Effector memory CD8-positive, alpha-beta T cell (primary cell): ENCODE data around the gene DSG4.

Experiments used
- ATAC-seq: fragments of 150-1000 bp; cut with Tn5 transposase; replicated peaks from 2 replicates; pipeline ENCODE4 v1.10.0; 2021; ENCODE audit warnings: mild to moderate bottlenecking, moderate library complexity
- DNase-seq, 3 experiments: peaks; one replicate each; pipeline ENCODE4 v3.0.0; 2021
- H3K27ac Mint-ChIP-seq, 2 donors: one replicate each; pipeline ENCODE4 v1.8.0; 2022; ENCODE audit warnings: mild to moderate bottlenecking in 2 of 2, mixed read lengths in 2 of 2, moderate library complexity in 2 of 2
- H3K27me3 Mint-ChIP-seq, 2 donors: one replicate each; pipeline ENCODE4 v1.8.0; 2022; ENCODE audit warnings: mixed read lengths in 2 of 2
- H3K36me3 Mint-ChIP-seq: one replicate; pipeline ENCODE4 v1.8.0; 2022; ENCODE audit warnings: mild to moderate bottlenecking, moderate library complexity, mixed read lengths; ENCODE audit not compliant: insufficient read depth
- H3K4me1 Mint-ChIP-seq, 2 donors: one replicate each; pipeline ENCODE4 v1.8.0; 2022; ENCODE audit warnings: low read depth in 2 of 2, mixed read lengths in 2 of 2
- H3K4me3 Mint-ChIP-seq, 2 donors: one replicate each; pipeline ENCODE4 v1.8.0; 2022; ENCODE audit warnings: mild to moderate bottlenecking in 2 of 2, mixed read lengths in 2 of 2, moderate library complexity in 2 of 2
- H3K9me3 Mint-ChIP-seq, 2 donors: one replicate each; pipeline ENCODE4 v1.8.0; 2022; ENCODE audit warnings: mixed read lengths in 2 of 2

The DSG4 gene

DNA sequence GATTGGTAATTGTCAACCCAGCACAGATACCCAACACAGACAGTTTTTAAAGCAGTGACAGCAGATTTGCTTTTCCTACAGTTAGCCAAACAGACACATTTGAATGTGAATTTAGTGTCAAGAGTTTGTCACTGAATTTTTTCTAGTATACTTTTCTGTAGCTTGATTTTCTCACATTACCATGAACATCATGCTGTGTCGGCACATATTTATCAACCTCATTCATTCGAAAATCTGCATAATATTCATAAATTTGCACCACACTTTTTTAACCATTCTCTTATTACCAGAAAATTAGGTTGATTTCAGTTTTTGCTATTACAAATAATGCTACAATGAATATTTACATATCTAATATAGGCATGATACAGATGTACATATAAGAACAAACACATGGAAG is 43.9 kb downstream of the DSG4 start:
- Mint-ChIP-seq H3K36me3 (no peaks in the 10 kb centered on the region), H3K27ac (no peak overlapping the region), H3K4me1 (no peaks in the 10 kb centered on the region), H3K27me3 (no peaks in the 10 kb centered on the region), H3K4me3 (no peak overlapping the region), H3K9me3 (peaks cover 0 to 7% of the 10 kb centered on the region in 2 donors)
- ATAC-seq (no peak), DNase-seq (no peak)

DNA sequence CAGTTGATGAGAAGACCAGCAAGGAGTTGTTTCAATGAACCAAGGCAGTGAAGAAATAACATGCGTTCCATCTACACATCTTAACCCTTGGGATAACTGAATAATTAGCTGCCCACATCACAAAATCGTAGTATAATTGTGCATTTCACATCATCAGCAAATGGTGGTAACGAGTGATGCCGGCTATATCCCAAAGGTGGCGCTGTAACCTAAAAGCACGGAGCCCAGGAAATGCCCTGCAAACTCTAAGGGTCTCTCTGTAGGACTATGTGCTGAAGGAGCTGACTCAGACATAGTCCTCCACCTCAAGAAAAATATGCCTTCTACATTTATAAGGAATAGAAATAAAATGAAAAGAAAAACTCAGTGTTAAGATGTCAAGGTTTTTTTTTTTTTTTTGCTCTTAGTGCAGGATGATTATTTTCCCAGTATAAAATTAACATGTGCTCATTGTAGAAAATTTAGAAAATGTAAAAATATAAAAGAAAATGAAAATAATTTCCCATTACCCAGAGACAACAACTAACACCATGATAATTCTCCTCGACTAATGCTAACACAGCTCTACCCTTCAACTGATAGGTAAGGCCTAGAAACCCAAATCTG is 47.9 kb downstream of the DSG4 start:
- ATAC-seq (no peak), DNase-seq (no peak)
- no peak overlapping the region for H3K4me3 Mint-ChIP-seq

DNA sequence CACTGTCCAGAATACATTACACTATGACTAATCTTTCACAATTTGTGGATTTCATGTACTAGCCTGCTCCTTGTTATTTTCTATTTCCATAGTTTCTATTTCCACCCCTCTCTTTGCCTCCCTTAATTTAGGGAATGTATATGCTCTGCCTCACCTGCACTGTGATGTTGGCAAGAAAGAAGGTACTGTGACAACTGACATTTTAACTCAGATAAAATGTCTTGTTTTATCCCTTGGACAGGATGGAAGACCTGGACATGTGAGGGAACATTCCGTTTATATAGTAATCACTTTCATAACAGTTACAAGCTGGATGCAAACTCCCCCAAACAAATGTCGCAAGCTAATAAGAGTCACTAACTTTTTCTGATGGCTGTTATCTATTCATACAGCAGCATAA is 49.4 kb downstream of the DSG4 start:
- Mint-ChIP-seq H3K4me3 (no peak overlapping the region), H3K4me1 (no peaks in the 10 kb centered on the region), H3K9me3 (peaks cover 4 to 12% of the 10 kb centered on the region in 2 donors), H3K27me3 (no peaks in the 10 kb centered on the region), H3K36me3 (no peaks in the 10 kb centered on the region), H3K27ac (no peak overlapping the region)
- ATAC-seq, result no peak
- no peak for DNase-seq

More for the DNA sequence above, 47.9 kb downstream of the DSG4 start:
- Mint-ChIP-seq H3K4me1 (no peaks in the 10 kb centered on the region), H3K27ac (no peak overlapping the region), H3K9me3 (peaks cover 4% of the 10 kb centered on the region in 2 donors), H3K36me3 (no peaks in the 10 kb centered on the region), H3K27me3 (no peaks in the 10 kb centered on the region)

DNA sequence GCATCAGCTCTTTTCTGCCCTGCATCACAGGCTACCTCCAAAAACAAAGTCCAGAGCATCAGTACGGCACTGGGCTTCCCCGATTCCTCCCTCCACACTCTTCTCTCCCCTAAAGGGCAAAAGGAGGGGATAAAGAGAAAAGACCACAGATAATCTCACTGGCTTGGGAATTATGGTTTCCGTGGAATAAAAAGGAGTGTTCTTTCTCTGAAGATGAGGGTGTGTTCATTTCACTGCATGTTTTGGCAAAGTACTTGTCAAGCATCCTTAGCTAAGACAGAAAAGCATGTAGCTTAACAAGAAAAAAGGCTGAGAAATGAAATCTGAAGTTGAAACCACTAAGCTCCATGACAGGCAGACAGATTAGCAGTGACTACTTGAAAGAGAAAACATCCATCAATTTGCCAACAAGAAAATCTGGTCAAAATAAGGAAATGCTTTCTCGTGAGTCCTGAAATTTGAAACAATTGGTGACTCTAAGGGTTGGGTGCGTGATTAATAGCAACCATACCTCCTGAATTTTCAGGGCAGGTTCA is 50.4 kb downstream of the DSG4 start:
- no peak for ATAC-seq

DNA sequence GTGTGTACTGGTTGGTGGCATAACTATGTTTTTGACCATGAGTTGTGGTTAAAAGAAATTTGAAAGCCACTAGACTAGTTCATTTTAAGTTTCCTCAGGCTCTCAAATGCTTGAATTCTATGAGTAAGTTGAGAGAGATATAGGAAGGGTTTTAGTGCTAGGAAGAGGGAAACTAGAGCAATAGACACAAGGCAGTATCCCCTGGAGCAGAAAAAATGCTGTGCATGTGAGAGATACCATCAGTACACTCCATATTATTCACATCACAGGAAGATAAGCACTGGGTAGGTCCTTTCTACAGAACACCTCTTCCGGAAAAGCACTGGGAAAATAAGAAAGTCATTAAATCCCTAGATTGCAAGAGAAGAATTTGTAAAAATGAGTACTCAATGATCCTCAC is 51.6 kb downstream of the DSG4 start:
- DNase-seq (no peak), ATAC-seq (no peak)
- no peak overlapping the region for H3K4me3 Mint-ChIP-seq
- H3K36me3 Mint-ChIP-seq, result no peaks in the 10 kb centered on the region
- no peaks in the 10 kb centered on the region for H3K4me1 Mint-ChIP-seq
- H3K9me3 Mint-ChIP-seq, result peaks cover 3 to 12% of the 10 kb centered on the region in 2 donors
- H3K27me3 Mint-ChIP-seq, result no peaks in the 10 kb centered on the region
- H3K27ac Mint-ChIP-seq, result no peak overlapping the region

More for the DNA sequence above, 50.4 kb downstream of the DSG4 start:
- no peaks in the 10 kb centered on the region for H3K4me1 Mint-ChIP-seq
- H3K27ac Mint-ChIP-seq, result no peak overlapping the region
- H3K36me3 Mint-ChIP-seq, result no peaks in the 10 kb centered on the region
- no peak for DNase-seq
- no peak overlapping the region for H3K4me3 Mint-ChIP-seq
- no peaks in the 10 kb centered on the region for H3K27me3 Mint-ChIP-seq
- peaks cover 4 to 12% of the 10 kb centered on the region in 2 donors for H3K9me3 Mint-ChIP-seq

DNA sequence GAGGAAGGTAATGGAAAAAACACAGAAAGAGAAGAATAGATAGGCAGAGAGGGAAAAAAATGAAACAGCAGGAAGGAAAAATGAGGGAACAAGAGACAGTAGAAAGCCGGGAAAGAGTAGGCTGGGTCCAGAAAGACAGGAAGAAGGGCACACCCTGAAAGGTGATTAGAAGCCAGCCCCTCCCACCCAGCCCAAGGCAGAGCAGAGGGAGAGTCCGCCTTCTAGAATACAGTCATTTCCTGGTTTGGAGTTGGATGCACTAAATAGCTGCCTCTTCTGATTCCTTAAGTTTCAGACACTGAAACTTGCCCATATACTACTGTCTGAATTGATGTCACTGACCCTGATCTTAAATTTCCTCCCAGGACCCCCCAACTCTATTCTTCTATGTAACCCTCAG is 53.0 kb downstream of the DSG4 start:
- no peaks in the 10 kb centered on the region for H3K36me3 Mint-ChIP-seq
- H3K27ac Mint-ChIP-seq, result peak overlapping the region in 1 of 2 donors; percentile 20
- no peaks in the 10 kb centered on the region for H3K4me1 Mint-ChIP-seq
- H3K27me3 Mint-ChIP-seq, result no peaks in the 10 kb centered on the region
- H3K4me3 Mint-ChIP-seq, result no peak overlapping the region
- DNase-seq (no peak), ATAC-seq (no peak)
- peaks cover 0 to 12% of the 10 kb centered on the region in 2 donors for H3K9me3 Mint-ChIP-seq

DNA sequence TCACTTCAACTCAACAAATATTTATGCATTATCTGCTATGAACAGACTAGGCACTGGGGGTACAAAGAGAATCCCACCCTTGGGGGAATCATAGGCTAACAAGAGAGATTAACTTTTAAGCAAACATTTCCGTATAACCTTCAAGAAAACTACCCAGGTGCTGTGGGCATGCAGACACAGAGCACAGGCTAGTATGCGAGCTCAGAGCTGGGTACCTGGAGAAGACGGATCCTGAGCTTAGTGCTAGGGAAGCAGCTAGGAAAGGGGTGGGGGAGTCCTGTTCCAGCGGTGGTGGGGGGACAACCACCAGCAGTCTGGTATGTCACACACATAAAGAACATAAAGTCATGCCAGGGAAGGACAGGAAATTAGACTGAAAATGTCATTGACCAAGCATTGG is 53.5 kb downstream of the DSG4 start:
- H3K9me3 Mint-ChIP-seq, result peaks cover 0 to 12% of the 10 kb centered on the region in 2 donors
- no peaks in the 10 kb centered on the region for H3K36me3 Mint-ChIP-seq
- H3K27ac Mint-ChIP-seq, result no peak overlapping the region
- no peaks in the 10 kb centered on the region for H3K27me3 Mint-ChIP-seq
- no peaks in the 10 kb centered on the region for H3K4me1 Mint-ChIP-seq
- ATAC-seq, result no peak
- H3K4me3 Mint-ChIP-seq, result no peak overlapping the region
- DNase-seq, result no peak

DNA sequence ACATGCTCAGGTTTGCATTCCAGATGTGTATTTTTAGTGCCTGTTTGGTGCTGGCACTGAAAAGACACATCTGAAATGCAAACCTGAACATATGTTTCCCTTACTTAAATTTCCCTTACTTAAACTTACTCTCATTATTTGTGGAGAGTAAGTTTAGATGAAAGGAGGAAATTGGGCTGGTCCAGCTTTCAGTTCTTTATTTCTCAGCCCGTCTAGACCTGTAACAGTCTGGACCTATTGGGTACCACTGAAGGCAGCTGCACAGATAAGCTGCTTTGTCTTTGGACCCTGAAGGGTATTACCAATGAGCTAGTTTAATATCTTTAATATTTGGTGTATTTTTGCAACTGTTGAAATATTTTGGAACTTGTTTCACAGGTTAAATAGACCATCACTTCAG is 54.0 kb downstream of the DSG4 start:
- Mint-ChIP-seq H3K27ac (no peak overlapping the region), H3K9me3 (peaks cover 0 to 12% of the 10 kb centered on the region in 2 donors), H3K36me3 (no peaks in the 10 kb centered on the region), H3K4me3 (no peak overlapping the region), H3K4me1 (no peaks in the 10 kb centered on the region), H3K27me3 (no peaks in the 10 kb centered on the region)
- DNase-seq, result no peak
- ATAC-seq, result no peak

DNA sequence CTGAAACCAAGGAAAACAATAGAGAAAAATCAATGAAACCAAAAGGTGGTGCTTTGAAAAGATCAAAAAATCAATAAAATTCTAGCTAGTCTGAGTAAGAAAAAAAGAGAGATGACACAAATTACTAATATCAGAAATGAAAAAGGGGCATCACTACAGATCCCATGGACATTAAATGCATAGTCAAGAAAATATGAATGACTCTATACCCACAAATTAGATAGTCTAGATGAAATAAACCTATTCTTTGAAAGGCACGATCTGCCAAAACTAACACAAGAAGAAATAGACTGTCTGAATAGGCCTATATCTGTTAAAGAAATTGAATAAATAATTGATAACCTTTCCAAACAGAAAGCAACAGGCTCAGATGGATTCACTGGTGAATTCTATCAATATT is 55.7 kb downstream of the DSG4 start:
- DNase-seq, result no peak
- H3K4me3 Mint-ChIP-seq, result no peak overlapping the region

DNA sequence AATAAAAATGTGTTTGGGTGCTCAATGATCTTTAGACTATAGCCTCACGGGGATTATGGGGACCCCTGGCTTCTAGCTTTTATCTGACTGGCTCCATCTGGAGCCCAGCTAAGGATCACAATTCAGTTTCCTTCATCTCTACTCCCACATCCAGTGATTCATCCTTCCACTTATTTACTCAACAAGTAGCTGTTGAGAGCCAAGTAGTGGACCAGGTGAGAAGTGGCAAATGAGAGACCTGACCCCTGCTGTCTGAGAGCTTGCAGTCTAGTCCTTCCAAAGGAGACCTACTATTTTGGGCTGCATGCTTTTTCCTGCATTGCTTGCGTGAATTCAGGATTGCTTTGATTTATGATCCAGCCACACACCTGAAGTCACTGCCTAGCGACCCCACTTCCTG is 60.2 kb downstream of the DSG4 start:
- Mint-ChIP-seq H3K4me1 (no peaks in the 10 kb centered on the region), H3K27me3 (no peaks in the 10 kb centered on the region), H3K9me3 (no peaks in the 10 kb centered on the region), H3K4me3 (no peak overlapping the region), H3K27ac (no peak overlapping the region), H3K36me3 (no peaks in the 10 kb centered on the region)
- ATAC-seq, result no peak
- no peak for DNase-seq

More for the DNA sequence above, 55.7 kb downstream of the DSG4 start:
- ATAC-seq, result no peak
- Mint-ChIP-seq H3K9me3 (peaks cover 0 to 12% of the 10 kb centered on the region in 2 donors), H3K27ac (no peak overlapping the region), H3K36me3 (no peaks in the 10 kb centered on the region), H3K4me1 (no peaks in the 10 kb centered on the region), H3K27me3 (no peaks in the 10 kb centered on the region)

DNA sequence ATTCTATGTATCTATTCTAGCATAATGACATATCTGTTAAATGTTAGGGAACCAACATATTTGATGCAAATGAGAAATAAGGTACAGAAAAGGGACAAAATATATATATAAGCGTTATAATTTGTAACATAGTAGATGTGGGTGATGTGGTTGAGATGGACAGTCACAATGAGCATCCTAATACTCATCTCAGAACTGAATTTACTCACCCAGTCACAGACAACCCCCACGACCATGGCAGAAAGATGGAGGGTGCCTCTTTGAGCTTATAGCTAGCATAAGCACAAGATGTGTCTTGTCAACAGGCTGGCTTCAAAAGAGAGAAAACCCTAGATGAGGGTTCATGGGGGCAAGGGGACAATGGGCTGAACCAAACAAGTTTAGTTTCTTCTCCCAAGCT is 61.8 kb downstream of the DSG4 start:
- ATAC-seq (no peak), DNase-seq (no peak)
- no peaks in the 10 kb centered on the region for H3K36me3 Mint-ChIP-seq
- no peaks in the 10 kb centered on the region for H3K4me1 Mint-ChIP-seq
- H3K27ac Mint-ChIP-seq, result no peak overlapping the region
- no peak overlapping the region for H3K4me3 Mint-ChIP-seq
- H3K27me3 Mint-ChIP-seq, result no peaks in the 10 kb centered on the region
- H3K9me3 Mint-ChIP-seq, result peaks cover 0 to 3% of the 10 kb centered on the region in 2 donors

DNA sequence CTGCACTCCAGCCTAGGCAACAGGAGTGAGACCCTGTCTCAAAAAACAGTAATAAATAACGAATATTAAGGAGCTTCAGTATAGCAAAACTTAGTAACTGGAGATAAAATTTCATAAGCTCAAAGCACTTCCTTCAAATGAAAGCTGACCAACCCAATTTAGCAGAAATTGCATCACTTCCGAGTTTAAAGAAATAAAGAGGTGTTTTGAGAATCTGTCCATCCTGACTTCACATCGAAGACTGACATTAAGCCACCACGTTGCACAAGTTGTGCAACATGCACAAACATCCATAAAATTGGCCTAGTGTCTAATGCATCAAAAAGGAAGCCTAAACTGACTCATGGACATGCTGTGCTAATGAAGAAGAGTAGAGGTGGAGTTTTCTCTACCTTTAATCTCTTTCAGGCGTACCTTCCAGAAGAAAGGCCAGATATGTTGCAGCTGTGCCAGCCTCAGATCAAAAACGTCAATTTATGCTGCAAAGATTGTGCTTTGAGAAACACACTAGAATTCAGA is 63.3 kb downstream of the DSG4 start:
- Mint-ChIP-seq H3K36me3 (no peaks in the 10 kb centered on the region), H3K27me3 (no peaks in the 10 kb centered on the region), H3K9me3 (peaks cover 0 to 3% of the 10 kb centered on the region in 2 donors), H3K4me3 (no peak overlapping the region), H3K4me1 (no peaks in the 10 kb centered on the region), H3K27ac (no peak overlapping the region)
- no peak for DNase-seq
- no peak for ATAC-seq

DNA sequence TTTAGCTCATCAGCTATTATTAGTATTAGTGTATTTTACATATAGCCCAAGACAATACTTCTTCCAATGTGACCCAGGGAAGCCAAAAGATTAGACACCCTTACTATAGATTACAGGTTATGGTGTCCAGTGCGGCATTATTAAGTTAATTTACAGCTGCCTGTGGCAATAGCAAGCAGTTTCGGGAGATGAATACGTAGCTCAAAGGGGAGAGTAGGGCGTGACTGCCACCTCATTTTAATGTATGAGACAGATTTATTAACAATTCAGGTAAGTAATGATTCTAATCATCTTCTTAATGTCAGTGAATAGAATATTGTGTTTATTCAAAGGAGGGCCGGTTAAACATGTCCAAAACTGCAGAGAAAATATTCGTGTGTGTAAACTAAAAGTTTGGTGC is 64.2 kb downstream of the DSG4 start:
- DNase-seq (no peak), ATAC-seq (no peak)
- Mint-ChIP-seq H3K27ac (no peak overlapping the region), H3K27me3 (no peaks in the 10 kb centered on the region), H3K4me3 (no peak overlapping the region), H3K36me3 (no peaks in the 10 kb centered on the region), H3K9me3 (peaks cover 0 to 3% of the 10 kb centered on the region in 2 donors), H3K4me1 (no peaks in the 10 kb centered on the region)

DNA sequence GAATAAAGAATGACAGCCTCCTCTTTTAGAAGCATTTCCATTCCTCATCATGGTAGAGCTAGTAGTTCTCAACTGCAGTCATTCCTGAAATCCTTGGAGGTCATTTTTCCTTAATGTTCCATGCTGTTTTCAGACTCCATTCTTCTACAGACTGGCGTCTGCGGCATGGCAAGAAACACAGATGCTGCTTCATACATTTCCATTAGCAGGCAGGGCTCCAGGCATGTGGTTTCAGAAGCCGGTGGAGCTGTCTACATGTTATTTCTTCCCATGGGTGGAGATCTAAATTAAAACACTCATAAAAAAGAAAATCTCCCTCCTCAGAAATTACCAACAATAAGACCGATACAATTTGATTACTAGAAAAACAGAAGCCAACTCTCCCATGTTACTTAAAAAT is 64.9 kb downstream of the DSG4 start:
- DNase-seq (no peak), ATAC-seq (no peak)
- Mint-ChIP-seq H3K27ac (no peak overlapping the region), H3K27me3 (no peaks in the 10 kb centered on the region), H3K9me3 (peaks cover 0 to 3% of the 10 kb centered on the region in 2 donors), H3K4me1 (no peaks in the 10 kb centered on the region), H3K4me3 (no peak overlapping the region), H3K36me3 (no peaks in the 10 kb centered on the region)
